PC-9 (cell line): ENCODE results near the gene CALML6. TPM values are rescaled to one million over a fixed set of nuclear protein-coding genes. Genes with fewer than 3 reads are reported as not detected.

Source experiments
- BruUV-seq: library from RNA; stranded (reverse); fragments of 400-500 nt; replicated peaks from 2 replicates; lab custom pipeline; 2021; lab: Mats Ljungman, UMichigan
- CTCF ChIA-PET: fragments of 300-600 bp; sonication (Branson Sonifier 250); formaldehyde crosslinking; loops from one replicate; lab custom pipeline; 2022; ENCODE audit warnings: antibody characterized with exemption; lab: Charles Lee
- POLR2A ChIA-PET: fragments of 300-600 bp; sonication (Branson Sonifier 250); formaldehyde crosslinking; loops from one replicate; lab custom pipeline; 2022; ENCODE audit warnings: antibody characterized with exemption; ENCODE audit not compliant: unreplicated experiment; lab: Charles Lee
- DNase-seq, 2 experiments: peaks; one replicate each; pipeline versions ENCODE4 v3.0.0 to v3.0.0-alpha.2; 2015 to 2022; ENCODE audit warnings: mixed read lengths in 1 of 2
- H2AFZ ChIP-seq: fragments of 200-600 bp; sonication (generic); 2 replicates; pipeline ENCODE4 v1.8.1; 2017; ENCODE audit warnings: antibody characterized with exemption
- H3F3A ChIP-seq: fragments of 200-600 bp; sonication (generic); 2 replicates; pipeline ENCODE4 v1.8.1; 2017; ENCODE audit warnings: antibody characterized with exemption, mild to moderate bottlenecking, low read depth; ENCODE audit not compliant: insufficient read depth
- H3K27ac ChIP-seq: fragments of 200-600 bp; sonication (generic); 2 replicates; pipeline ENCODE4 v1.6.1; 2016; ENCODE audit warnings: mixed run types
- H3K27me3 ChIP-seq: fragments of 200-600 bp; sonication (generic); 2 replicates; pipeline ENCODE4 v1.6.1; 2016; ENCODE audit warnings: low read depth, mixed run types; ENCODE audit not compliant: insufficient read depth
- H3K36me3 ChIP-seq: fragments of 200-600 bp; sonication (generic); 2 replicates; pipeline ENCODE4 v1.6.1; 2016; ENCODE audit warnings: low read depth, mixed run types
- H3K4me1 ChIP-seq: fragments of 200-600 bp; sonication (generic); replicated peaks from 2 replicates; pipeline ENCODE4 v1.6.1; 2016; ENCODE audit warnings: mixed run types; ENCODE audit not compliant: insufficient read depth
- H3K4me2 ChIP-seq: fragments of 200-600 bp; sonication (generic); 2 replicates; pipeline ENCODE4 v1.6.1; 2017; ENCODE audit warnings: mixed run types
- H3K4me3 ChIP-seq: fragments of 200-600 bp; sonication (generic); 2 replicates; pipeline ENCODE4 v1.6.1; 2016; ENCODE audit warnings: mixed run types
- H3K79me2 ChIP-seq: fragments of 200-600 bp; sonication (generic); 2 replicates; pipeline ENCODE4 v1.6.1; 2017; ENCODE audit warnings: low read depth, mixed run types
- H3K9me2 ChIP-seq: fragments of 200-600 bp; sonication (generic); 2 replicates; pipeline ENCODE4 v1.8.1; 2017; ENCODE audit warnings: mild to moderate bottlenecking; ENCODE audit not compliant: insufficient read depth
- H3K9me3 ChIP-seq: fragments of 200-600 bp; sonication (generic); 2 replicates; pipeline ENCODE4 v1.8.1; 2016; ENCODE audit warnings: low read depth; ENCODE audit not compliant: insufficient read depth
- H4K20me1 ChIP-seq: fragments of 200-600 bp; sonication (generic); 2 replicates; pipeline ENCODE4 v1.8.1; 2017; ENCODE audit not compliant: insufficient read depth
- EZH2 ChIP-seq: fragments of 200-600 bp; sonication (generic); IDR thresholded peaks from 2 replicates; pipeline ENCODE4 v1.8.0; 2017; ENCODE audit warnings: antibody characterized with exemption, low read depth
- intact Hi-C: fragments of 100-400 bp; cut with micrococcal nuclease; formaldehyde crosslinking; loops from one replicate; pipeline ENCODE4 v1.10.0; 2022; ENCODE audit not compliant: unreplicated experiment
- total RNA-seq: library from RNA; stranded (reverse); gene quantifications from 2 replicates; pipeline ENCODE4 v1.2.3, GENCODE V29; 2021
- TF ChIP-seq, protein P1 (sequence below): fragments of 200-600 bp; sonication (generic); conservative IDR thresholded peaks from 2 replicates; pipeline ENCODE4 v1.6.1; 2017; ENCODE audit warnings: mixed run types, antibody characterized with exemption, mild to moderate bottlenecking, moderate library complexity

Gene CALML6
- total RNA-seq, 1 experiment from 2014 or later, result 2.1 TPM

DNA sequence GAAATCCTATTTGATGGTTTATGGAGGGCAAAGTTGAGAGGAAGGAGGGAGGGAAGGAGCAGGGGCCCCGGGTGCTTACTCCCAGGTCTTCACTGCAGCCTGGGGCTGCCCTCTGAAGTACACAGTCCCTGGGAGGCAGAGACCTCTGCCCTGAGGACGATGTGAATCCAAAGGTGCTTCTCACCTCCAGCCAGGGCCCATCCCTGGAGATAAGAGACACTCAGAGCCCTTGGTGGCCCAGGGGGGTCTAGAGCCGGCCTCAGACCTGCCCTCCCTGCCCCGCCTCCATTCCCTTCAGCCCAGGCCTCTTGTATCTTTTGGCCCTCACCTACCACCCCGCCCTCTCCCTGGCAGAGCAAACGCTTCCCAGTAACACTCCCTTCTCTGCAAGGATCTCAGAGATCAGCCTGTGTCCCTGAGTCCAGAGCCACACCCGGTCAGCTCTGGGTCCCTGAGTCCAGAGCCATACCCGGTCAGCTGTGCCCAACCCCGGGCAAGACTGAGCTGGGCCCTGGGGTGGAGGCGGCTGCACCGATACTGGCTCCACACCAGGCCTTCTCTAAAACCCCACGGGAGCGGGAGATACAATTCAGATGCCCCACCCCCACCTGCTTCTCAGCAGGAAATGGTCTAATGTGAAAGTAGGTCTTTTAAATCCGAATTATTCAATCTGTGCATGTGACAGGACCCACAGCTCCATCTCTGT is 20.6 kb upstream of the CALML6 start:
- Histone ChIP-seq H2AFZ (no peak overlapping the region), H3K9me3 (no peaks in the 10 kb centered on the region), H3K4me2 (peak overlapping the region; percentile 32), H3K36me3 (no peaks in the 10 kb centered on the region), H3K79me2 (peaks cover 7% of the 10 kb centered on the region), H3K27ac (no peak overlapping the region), H3K4me3 (no peak overlapping the region), H3K4me1 (peaks cover 33% of the 10 kb centered on the region), H3K9me2 (no peaks in the 10 kb centered on the region), H3F3A (peaks cover 20% of the 10 kb centered on the region), H3K27me3 (no peaks in the 10 kb centered on the region), H4K20me1 (peaks cover 4% of the 10 kb centered on the region)
- CTCF ChIA-PET, result no interaction called here
- intact Hi-C loops, result loop anchor here (5.0 kb wide), 1 partner anchor 112 kb away; no protein-coding TSS in a partner anchor
- POLR2A ChIA-PET, result interaction anchor here (0.7 kb wide), 1 partner anchor 535 kb away, joined by 3 read pairs; no protein-coding TSS in a partner anchor
- peak in 1 of 2 experiments; percentile 33 for DNase-seq
- TF ChIP-seq, protein P1, sequence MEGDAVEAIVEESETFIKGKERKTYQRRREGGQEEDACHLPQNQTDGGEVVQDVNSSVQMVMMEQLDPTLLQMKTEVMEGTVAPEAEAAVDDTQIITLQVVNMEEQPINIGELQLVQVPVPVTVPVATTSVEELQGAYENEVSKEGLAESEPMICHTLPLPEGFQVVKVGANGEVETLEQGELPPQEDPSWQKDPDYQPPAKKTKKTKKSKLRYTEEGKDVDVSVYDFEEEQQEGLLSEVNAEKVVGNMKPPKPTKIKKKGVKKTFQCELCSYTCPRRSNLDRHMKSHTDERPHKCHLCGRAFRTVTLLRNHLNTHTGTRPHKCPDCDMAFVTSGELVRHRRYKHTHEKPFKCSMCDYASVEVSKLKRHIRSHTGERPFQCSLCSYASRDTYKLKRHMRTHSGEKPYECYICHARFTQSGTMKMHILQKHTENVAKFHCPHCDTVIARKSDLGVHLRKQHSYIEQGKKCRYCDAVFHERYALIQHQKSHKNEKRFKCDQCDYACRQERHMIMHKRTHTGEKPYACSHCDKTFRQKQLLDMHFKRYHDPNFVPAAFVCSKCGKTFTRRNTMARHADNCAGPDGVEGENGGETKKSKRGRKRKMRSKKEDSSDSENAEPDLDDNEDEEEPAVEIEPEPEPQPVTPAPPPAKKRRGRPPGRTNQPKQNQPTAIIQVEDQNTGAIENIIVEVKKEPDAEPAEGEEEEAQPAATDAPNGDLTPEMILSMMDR, result no peak
- no peak for TF ChIP-seq EZH2
- BruUV-seq, result no TSS peak

DNA sequence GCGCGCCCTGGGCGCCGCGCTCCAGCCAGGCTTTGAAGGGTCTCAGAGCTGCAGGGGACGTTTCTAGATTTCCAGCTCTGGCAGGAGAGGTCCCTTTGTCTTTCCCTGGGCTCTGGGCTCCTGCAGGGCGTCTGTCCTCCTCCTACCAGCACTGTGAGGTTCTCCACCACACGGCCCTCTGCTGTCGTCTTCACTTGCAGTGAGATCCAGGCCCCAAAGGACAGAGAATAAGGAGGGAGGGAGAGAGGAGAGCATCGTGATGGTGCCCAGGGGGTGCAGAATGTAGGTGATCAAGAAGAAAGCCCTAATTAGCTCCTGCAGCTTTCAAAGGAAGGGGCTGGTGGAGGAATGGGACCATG is 20.0 kb upstream of the CALML6 start:
- TF ChIP-seq, protein P1, result no peak
- TF ChIP-seq EZH2, result no peak
- Histone ChIP-seq H3K27me3 (no peaks in the 10 kb centered on the region), H3K4me3 (no peak overlapping the region), H3K79me2 (peaks cover 2% of the 10 kb centered on the region), H4K20me1 (no peaks in the 10 kb centered on the region), H3K4me2 (peak overlapping the region; percentile 32; the same call in 1 of the 2 replicates), H2AFZ (no peak overlapping the region), H3F3A (peaks cover 16% of the 10 kb centered on the region), H3K36me3 (no peaks in the 10 kb centered on the region), H3K9me2 (no peaks in the 10 kb centered on the region), H3K4me1 (peaks cover 32% of the 10 kb centered on the region), H3K27ac (no peak overlapping the region), H3K9me3 (no peaks in the 10 kb centered on the region)
- ChIA-PET CTCF (no interaction called here), POLR2A (no interaction called here)
- intact Hi-C loops, result no loop called here
- BruUV-seq, result no TSS peak
- DNase-seq, result no peak

DNA sequence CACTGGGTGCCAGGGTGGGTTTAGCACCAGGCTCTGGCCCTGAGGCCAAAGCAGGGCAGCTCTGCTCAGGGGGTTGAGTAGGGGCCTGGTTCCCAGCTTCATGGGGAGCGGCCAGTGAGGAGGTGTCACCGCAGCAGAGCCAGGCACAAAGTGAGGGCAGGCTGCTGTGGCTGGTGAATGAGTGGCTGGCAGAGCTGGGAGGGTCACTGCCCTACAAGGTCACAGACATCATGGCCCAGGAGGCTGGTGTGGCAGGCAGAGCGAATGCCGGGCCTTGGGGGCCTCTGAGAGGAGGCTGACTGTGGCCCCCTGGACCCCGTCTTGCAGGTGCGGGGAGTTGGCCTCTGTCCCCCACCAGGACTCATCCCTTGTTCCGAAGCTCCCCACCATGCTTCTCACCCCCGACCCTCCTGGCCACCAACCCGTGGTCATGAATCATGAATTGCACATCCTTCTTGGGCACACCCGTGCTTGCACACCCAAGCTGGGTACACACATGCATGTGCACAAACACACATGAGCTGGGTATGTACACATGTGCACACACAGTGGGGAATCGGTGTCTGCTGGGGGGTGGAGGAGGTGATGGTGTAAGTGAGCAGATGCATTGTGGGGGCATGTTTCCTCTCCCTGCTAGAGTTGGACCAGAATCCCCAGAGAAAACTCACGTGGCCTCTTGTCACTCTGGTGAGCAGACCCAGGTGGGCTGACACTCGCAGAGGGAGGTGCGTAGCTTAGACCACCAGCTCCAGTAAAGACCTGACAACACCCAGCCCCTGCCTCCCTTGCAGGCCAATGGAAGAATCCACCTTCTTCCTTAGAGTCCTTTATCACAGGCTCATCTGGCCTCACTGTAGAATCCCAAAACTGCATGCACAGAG is 19.4 kb upstream of the CALML6 start:
- Histone ChIP-seq H3K9me3 (no peaks in the 10 kb centered on the region), H3K79me2 (no peaks in the 10 kb centered on the region), H3K27ac (no peak overlapping the region), H3K9me2 (no peaks in the 10 kb centered on the region), H4K20me1 (no peaks in the 10 kb centered on the region), H3K36me3 (no peaks in the 10 kb centered on the region), H3K27me3 (no peaks in the 10 kb centered on the region), H3K4me1 (peaks cover 32% of the 10 kb centered on the region), H3K4me2 (no peak overlapping the region), H3F3A (peaks cover 16% of the 10 kb centered on the region), H3K4me3 (no peak overlapping the region), H2AFZ (no peak overlapping the region)
- BruUV-seq, result no TSS peak
- POLR2A ChIA-PET, result no interaction called here
- no peak for DNase-seq
- TF ChIP-seq, protein P1, result no peak
- no peak for TF ChIP-seq EZH2
- intact Hi-C loops, result no loop called here
- CTCF ChIA-PET, result no interaction called here
